OCI-LY3 (cell line): ENCODE measurements around the gene EIF4G3.

Experiments
- EZH2phosphoT487 ChIP-seq: fragments of 200-600 bp; shearing (Covaris generic); IDR thresholded peaks from 2 replicates; pipeline ENCODE4 v1.6.1; 2018; ENCODE audit warnings: antibody characterized with exemption, mixed run types, low read depth
- TF ChIP-seq, protein P1 (sequence below): fragments of 200-600, 300-600 bp; sonication (generic); IDR thresholded peaks from 2 replicates; pipeline ENCODE4 v1.5.1; 2014; ENCODE audit warnings: antibody characterized with exemption, low read length, low read depth

DNA sequence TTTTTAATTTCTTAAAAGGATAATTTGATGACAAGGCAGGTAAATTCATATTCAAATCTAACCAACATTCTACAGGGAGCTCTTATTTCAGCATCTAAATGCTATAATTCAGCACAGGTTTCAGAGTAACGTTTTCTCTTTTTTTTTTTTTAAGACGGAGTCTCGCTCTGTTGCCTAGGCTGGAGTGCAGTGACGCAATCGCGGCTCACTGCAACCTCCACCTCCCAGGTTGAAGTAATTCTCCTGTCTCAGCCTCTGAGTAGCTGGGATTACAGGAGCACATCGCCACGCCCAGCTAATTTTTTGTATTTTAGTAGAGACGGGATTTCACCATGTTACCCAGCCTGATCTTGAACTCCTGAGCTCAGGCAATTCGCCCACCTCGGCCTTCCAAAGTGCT, 66.5 kb downstream of the EIF4G3 start:
- TF ChIP-seq, protein P1, sequence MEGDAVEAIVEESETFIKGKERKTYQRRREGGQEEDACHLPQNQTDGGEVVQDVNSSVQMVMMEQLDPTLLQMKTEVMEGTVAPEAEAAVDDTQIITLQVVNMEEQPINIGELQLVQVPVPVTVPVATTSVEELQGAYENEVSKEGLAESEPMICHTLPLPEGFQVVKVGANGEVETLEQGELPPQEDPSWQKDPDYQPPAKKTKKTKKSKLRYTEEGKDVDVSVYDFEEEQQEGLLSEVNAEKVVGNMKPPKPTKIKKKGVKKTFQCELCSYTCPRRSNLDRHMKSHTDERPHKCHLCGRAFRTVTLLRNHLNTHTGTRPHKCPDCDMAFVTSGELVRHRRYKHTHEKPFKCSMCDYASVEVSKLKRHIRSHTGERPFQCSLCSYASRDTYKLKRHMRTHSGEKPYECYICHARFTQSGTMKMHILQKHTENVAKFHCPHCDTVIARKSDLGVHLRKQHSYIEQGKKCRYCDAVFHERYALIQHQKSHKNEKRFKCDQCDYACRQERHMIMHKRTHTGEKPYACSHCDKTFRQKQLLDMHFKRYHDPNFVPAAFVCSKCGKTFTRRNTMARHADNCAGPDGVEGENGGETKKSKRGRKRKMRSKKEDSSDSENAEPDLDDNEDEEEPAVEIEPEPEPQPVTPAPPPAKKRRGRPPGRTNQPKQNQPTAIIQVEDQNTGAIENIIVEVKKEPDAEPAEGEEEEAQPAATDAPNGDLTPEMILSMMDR, result no peak
- no peak for TF ChIP-seq EZH2phosphoT487
